ENCODE results near the gene CACUL1. TPM values are rescaled to one million over a fixed set of nuclear protein-coding genes. Genes with fewer than 3 reads are reported as not detected.

Gene CACUL1
- total RNA-seq, 1 donor from 2014 or later = 64.5 TPM

DNA sequence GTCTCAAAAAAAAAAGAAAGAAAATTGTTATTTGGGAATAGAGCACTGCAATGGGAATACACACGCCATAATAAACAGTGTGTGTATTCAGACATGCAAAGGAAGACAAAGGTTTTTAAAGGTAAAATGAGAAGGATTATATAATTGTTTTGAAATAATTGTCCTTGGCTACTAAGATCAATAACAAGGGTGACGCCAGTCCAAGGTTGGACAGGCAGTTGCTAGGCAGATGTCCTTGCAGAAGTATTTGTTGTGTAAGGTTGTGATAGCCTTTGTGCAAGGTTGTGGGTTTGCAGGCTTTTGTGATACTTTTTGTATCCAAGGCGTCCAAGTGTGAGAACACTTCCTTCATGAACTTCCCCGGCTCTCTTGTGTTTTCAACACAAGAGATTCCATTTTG lies 87.0 kb downstream of the CACUL1 start:
- no peak for DNase-seq
- TF ChIP-seq, protein P1, sequence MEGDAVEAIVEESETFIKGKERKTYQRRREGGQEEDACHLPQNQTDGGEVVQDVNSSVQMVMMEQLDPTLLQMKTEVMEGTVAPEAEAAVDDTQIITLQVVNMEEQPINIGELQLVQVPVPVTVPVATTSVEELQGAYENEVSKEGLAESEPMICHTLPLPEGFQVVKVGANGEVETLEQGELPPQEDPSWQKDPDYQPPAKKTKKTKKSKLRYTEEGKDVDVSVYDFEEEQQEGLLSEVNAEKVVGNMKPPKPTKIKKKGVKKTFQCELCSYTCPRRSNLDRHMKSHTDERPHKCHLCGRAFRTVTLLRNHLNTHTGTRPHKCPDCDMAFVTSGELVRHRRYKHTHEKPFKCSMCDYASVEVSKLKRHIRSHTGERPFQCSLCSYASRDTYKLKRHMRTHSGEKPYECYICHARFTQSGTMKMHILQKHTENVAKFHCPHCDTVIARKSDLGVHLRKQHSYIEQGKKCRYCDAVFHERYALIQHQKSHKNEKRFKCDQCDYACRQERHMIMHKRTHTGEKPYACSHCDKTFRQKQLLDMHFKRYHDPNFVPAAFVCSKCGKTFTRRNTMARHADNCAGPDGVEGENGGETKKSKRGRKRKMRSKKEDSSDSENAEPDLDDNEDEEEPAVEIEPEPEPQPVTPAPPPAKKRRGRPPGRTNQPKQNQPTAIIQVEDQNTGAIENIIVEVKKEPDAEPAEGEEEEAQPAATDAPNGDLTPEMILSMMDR (IDR thresholded peaks at IDR 0.05; ENCODE audit: partially characterized antibody, unreplicated experiment) = no peak
- peaks cover 11% of the 10 kb centered on the region for H3K36me3 Mint-ChIP-seq (ENCODE audit: unreplicated experiment)
- no peak overlapping the region for H3K4me3 Mint-ChIP-seq (ENCODE audit: unreplicated experiment)
- peaks cover 2% of the 10 kb centered on the region for H3K9me3 Mint-ChIP-seq (ENCODE audit: unreplicated experiment)
- H3K4me1 Mint-ChIP-seq (ENCODE audit: low read depth, unreplicated experiment) = peaks cover 23% of the 10 kb centered on the region
- no peak overlapping the region for H3K27ac Mint-ChIP-seq (ENCODE audit: unreplicated experiment)
- H3K27me3 Mint-ChIP-seq (ENCODE audit: unreplicated experiment) = peaks cover 10% of the 10 kb centered on the region

DNA sequence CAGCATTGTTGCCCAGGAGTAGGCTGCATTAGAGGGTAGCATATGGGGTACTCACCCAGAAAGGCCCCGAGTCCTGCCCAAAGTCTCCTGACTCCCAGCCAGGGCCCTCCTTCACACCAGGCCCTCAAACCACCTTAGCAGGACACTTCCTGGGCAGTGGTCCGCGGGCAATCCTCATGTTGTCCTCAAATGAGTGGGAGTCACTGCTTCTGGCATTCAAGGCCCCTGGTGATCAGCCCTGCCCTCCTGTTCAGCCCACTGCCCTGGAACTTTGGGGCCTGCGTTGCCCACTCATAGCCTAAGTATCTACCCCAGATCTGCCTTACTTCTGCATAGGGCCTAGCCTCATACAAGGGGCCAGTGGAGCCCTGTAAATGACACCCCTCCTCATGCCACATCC lies 88.4 kb downstream of the CACUL1 start:
- peaks cover 8% of the 10 kb centered on the region for H3K9me3 Mint-ChIP-seq (ENCODE audit: unreplicated experiment)
- peaks cover 9% of the 10 kb centered on the region for H3K27me3 Mint-ChIP-seq (ENCODE audit: unreplicated experiment)
- no peak overlapping the region for H3K4me3 Mint-ChIP-seq (ENCODE audit: unreplicated experiment)
- TF ChIP-seq, protein P1 (IDR thresholded peaks at IDR 0.05; ENCODE audit: partially characterized antibody, unreplicated experiment) = no peak
- H3K36me3 Mint-ChIP-seq (ENCODE audit: unreplicated experiment) = peaks cover 21% of the 10 kb centered on the region
- peaks cover 21% of the 10 kb centered on the region for H3K4me1 Mint-ChIP-seq (ENCODE audit: low read depth, unreplicated experiment)
- H3K27ac Mint-ChIP-seq (ENCODE audit: unreplicated experiment) = no peak overlapping the region
- DNase-seq = no peak

DNA sequence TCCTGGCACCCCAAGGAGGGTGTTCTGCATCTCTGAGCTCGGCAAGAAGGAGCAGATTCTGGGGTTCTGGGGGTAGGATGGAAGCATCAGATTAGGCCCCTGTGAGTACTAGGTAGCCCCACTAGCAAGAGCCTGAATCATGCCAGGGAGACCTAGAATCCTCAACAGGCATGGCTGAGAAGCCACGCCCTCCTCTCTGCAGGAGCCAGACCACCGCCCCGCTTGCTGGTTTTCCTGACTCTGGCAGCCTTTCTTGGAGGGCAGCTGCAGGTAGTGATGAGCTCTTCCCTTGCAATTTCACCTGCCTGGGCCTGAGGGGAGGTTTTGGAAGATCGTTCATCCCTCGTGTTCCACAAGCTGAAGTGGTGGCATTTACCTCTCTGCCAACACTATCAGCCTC lies 90.4 kb downstream of the CACUL1 start:
- peaks cover 9% of the 10 kb centered on the region for H3K27me3 Mint-ChIP-seq (ENCODE audit: unreplicated experiment)
- H3K9me3 Mint-ChIP-seq (ENCODE audit: unreplicated experiment) = peaks cover 11% of the 10 kb centered on the region
- TF ChIP-seq, protein P1 (IDR thresholded peaks at IDR 0.05; ENCODE audit: partially characterized antibody, unreplicated experiment) = no peak
- peaks cover 31% of the 10 kb centered on the region for H3K36me3 Mint-ChIP-seq (ENCODE audit: unreplicated experiment)
- no peak overlapping the region for H3K27ac Mint-ChIP-seq (ENCODE audit: unreplicated experiment)
- DNase-seq = no peak
- peaks cover 9% of the 10 kb centered on the region for H3K4me1 Mint-ChIP-seq (ENCODE audit: low read depth, unreplicated experiment)
- no peak overlapping the region for H3K4me3 Mint-ChIP-seq (ENCODE audit: unreplicated experiment)

DNA sequence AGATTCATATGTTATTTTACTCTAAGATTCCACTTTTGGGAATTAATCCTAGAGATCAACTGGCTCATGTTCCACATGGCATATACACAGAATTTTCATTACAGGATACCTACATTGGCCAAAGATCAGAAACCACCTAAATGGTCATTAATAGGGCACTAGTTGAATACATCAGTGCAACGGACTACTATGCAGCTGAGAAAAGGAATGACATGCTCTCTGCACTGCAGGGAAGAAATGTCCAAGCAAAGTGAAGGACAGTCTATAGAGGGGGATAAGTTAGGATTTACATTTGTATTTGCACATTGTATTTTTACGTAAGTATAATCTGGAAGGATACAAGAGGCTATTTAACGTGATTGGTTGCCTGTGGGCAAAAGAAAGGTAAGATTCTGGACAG lies 91.6 kb downstream of the CACUL1 start:
- TF ChIP-seq, protein P1 (IDR thresholded peaks at IDR 0.05; ENCODE audit: partially characterized antibody, unreplicated experiment) = no peak
- Mint-ChIP-seq H3K9me3 (ENCODE audit: unreplicated experiment) (peaks cover 13% of the 10 kb centered on the region), H3K27ac (ENCODE audit: unreplicated experiment) (no peak overlapping the region), H3K36me3 (ENCODE audit: unreplicated experiment) (peaks cover 34% of the 10 kb centered on the region), H3K4me3 (ENCODE audit: unreplicated experiment) (no peak overlapping the region), H3K27me3 (ENCODE audit: unreplicated experiment) (peaks cover 5% of the 10 kb centered on the region), H3K4me1 (ENCODE audit: low read depth, unreplicated experiment) (no peaks in the 10 kb centered on the region)
- no peak for DNase-seq

DNA sequence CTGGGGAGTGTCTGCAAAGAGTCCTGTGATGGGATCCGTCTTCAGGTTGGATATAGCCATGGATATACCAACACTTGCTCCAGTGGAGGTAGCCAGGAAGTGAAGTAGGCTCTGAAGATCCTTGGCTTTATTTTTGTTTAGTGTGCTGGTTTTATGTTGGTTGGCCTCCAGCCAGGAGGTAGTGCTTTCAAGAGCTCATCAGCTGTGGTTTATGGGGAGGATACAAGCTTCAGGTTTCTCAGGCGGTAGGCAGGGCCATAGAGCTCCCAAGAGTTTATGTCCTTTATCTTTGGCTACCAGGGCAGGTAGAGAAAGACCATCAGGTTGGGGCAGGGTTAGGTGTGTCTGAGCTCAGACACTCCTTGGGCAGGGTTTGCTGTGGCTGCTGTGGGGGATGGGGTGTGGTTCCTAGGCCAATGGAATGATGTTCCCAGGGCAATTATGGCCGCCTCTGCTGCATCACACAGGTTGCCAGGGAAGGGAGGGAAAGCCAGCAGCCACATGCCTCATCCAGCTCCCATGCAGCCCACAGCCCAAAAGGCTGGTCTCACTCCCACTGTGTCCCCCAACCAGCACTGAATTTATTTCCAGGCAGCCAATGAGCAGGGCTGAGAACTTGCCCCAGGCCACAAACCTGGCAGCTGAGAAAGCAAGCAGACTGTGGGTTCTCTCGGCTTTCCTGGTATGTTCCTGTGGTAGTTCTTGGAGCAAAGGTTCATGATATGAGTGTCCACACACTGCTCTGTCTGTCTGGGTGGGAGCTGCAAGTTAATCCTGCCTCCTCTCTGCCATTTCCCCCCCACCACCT lies 92.3 kb downstream of the CACUL1 start:
- no peak for DNase-seq
- Mint-ChIP-seq H3K36me3 (ENCODE audit: unreplicated experiment) (peaks cover 34% of the 10 kb centered on the region), H3K4me3 (ENCODE audit: unreplicated experiment) (no peak overlapping the region), H3K4me1 (ENCODE audit: low read depth, unreplicated experiment) (no peaks in the 10 kb centered on the region), H3K27me3 (ENCODE audit: unreplicated experiment) (peaks cover 5% of the 10 kb centered on the region), H3K9me3 (ENCODE audit: unreplicated experiment) (peaks cover 13% of the 10 kb centered on the region), H3K27ac (ENCODE audit: unreplicated experiment) (no peak overlapping the region)
- TF ChIP-seq, protein P1 (IDR thresholded peaks at IDR 0.05; ENCODE audit: partially characterized antibody, unreplicated experiment) = no peak

Data from glutamatergic neuron (in vitro differentiated cells).